Left colon (tissue), 2 donors: Measurements from ENCODE around the gene RARA. TPM values are rescaled to one million over a fixed set of nuclear protein-coding genes. Genes with fewer than 3 reads are reported as not detected.
"Not testable (repeated sequence)": the region's sequence is repeated elsewhere in the genome, so short reads cannot be mapped to it uniquely, and the experiment has no call there.

Source experiments
- ATAC-seq: fragments of 200-7000 bp; cut with Tn5 transposase; one replicate; pipeline ENCODE4 v1.9.1; 2020; ENCODE audit warnings: mild to moderate bottlenecking, moderate library complexity
- DNase-seq, 2 donors: peaks; one replicate each; pipeline ENCODE4 v3.0.0-alpha.2; 2020
- intact Hi-C, 2 donors: fragments of 100-400 bp; cut with DNase I in 1 of 2; cut with micrococcal nuclease in 1 of 2; formaldehyde crosslinking; loops; one replicate each; pipeline versions ENCODE4 v1.11.2 to v1.14.0; 2022; cut with DNase I, micrococcal nuclease
- total RNA-seq, 2 donors: library from RNA; stranded (reverse); fragmentation: NEBNext Ultra II Directional; extraction: Animal tissue kit (Norgen Biotek cat#: 25700); gene quantifications; one replicate each; pipeline ENCODE4 v1.2.1, GENCODE V29; 2021
- donor health status: DM: no; HTN: no; CAD: no.
- donor health status: DM: yes; HTN: yes; CAD: no.

RARA gene
- total RNA-seq, 2 donors from 2014 or later, result 37.2 to 56.4 TPM

- no peak for DNase-seq
- intact Hi-C loops, result no loop called here
- no peak for ATAC-seq
These were observed 52.3 kb downstream of the RARA start for GRCh38 chr17:40361063-40361924.

- intact Hi-C loops, result no loop called here
- DNase-seq, result no peak
- no peak for ATAC-seq
These were observed 53.1 kb downstream of the RARA start for GRCh38 chr17:40361925-40362695.

GRCh38 chr17:40362696-40363110, 53.7 kb downstream of the RARA start:
- intact Hi-C loops, result no loop called here
- DNase-seq (peak; percentile 79 to 86), ATAC-seq (peak; percentile 85)

GRCh38 chr17:40363111-40363827, 54.3 kb downstream of the RARA start:
- intact Hi-C loops, result no loop called here
- peak in 1 of 2 donors; percentile 56 for DNase-seq
- ATAC-seq, result peak; percentile 47

GRCh38 chr17:40364121-40364861, 55.3 kb downstream of the RARA start, which contains the start of gene GJD3:
Gene GJD3, minus strand, starts transcription at chr17:40364737. Its CDS starts 922 bp downstream, at chr17:40363815.
- DNase-seq (no peak), ATAC-seq (no peak)
- intact Hi-C loops, result no loop called here

- intact Hi-C loops, result no loop called here
- ATAC-seq (no peak), DNase-seq (no peak)
These were observed 55.9 kb downstream of the RARA start for GRCh38 chr17:40364906-40365305.

- DNase-seq (no peak), ATAC-seq (no peak)
- intact Hi-C loops, result no loop called here
These were observed 57.3 kb downstream of the RARA start for GRCh38 chr17:40366076-40366860.

GRCh38 chr17:40366861-40367518, 58.0 kb downstream of the RARA start:
- no peak for DNase-seq
- no peak for ATAC-seq
- intact Hi-C loops, result no loop called here

- ATAC-seq, DNase-seq, intact Hi-C loops: not testable (repeated sequence)
These were observed 58.7 kb downstream of the RARA start for GRCh38 chr17:40367728-40368127.

- intact Hi-C loops, result no loop called here
- DNase-seq (no peak), ATAC-seq (no peak)
These were observed 60.9 kb downstream of the RARA start for GRCh38 chr17:40369923-40370322.

- intact Hi-C loops, result no loop called here
- DNase-seq (no peak), ATAC-seq (no peak)
These were observed 62.4 kb downstream of the RARA start for GRCh38 chr17:40371261-40371929.

GRCh38 chr17:40372031-40372430, 63.1 kb downstream of the RARA start:
- DNase-seq (no peak), ATAC-seq (no peak)
- intact Hi-C loops, result no loop called here

GRCh38 chr17:40372644-40373043, 63.7 kb downstream of the RARA start:
- intact Hi-C loops, DNase-seq, ATAC-seq: not testable (repeated sequence)

GRCh38 chr17:40373324-40373723, 64.3 kb downstream of the RARA start:
- ATAC-seq (no peak), DNase-seq (no peak)
- intact Hi-C loops, result no loop called here

GRCh38 chr17:40373999-40374398, 65.0 kb downstream of the RARA start:
- intact Hi-C loops, result no loop called here
- DNase-seq, result peak in 1 of 2 donors; percentile 64
- ATAC-seq, result peak; percentile 87

GRCh38 chr17:40374821-40375498, 66.0 kb downstream of the RARA start:
- no peak for DNase-seq
- intact Hi-C loops, result no loop called here
- no peak for ATAC-seq
